Neural cell (in vitro differentiated cells): ENCODE results near the gene FAM174C.

Experiments used
- EP300 ChIP-seq: fragments of 450-650 bp; conservative IDR thresholded peaks from 2 replicates; pipeline ENCODE4 v1.6.1; 2014; ENCODE audit warnings: antibody characterized with exemption, mild to moderate bottlenecking, moderate library complexity; ENCODE audit not compliant: poor library complexity, severe bottlenecking
- EZH2 ChIP-seq: fragments of 200-600, 300-800 bp; shearing (Covaris generic), sonication (generic); IDR thresholded peaks from 2 replicates; pipeline ENCODE4 v1.6.1; 2014; ENCODE audit warnings: antibody characterized with exemption, low read length, borderline replicate concordance, mild to moderate bottlenecking; ENCODE audit not compliant: insufficient read depth, poor library complexity, severe bottlenecking
- POLR2AphosphoS5 ChIP-seq: IDR thresholded peaks from 2 replicates; pipeline ENCODE4 v1.6.1; 2012
- RAD21 ChIP-seq: fragments of 450-650 bp; conservative IDR thresholded peaks from 2 replicates; pipeline ENCODE4 v1.6.1; 2014; ENCODE audit warnings: antibody characterized with exemption, mild to moderate bottlenecking, moderate library complexity
- SMC3 ChIP-seq: fragments of 450-650 bp; conservative IDR thresholded peaks from 2 replicates; pipeline ENCODE4 v1.6.1; 2014; ENCODE audit warnings: antibody characterized with exemption, mild to moderate bottlenecking, moderate library complexity; ENCODE audit not compliant: poor library complexity
- TAF1 ChIP-seq: IDR thresholded peaks from 2 replicates; pipeline ENCODE4 v1.6.1; 2012; ENCODE audit warnings: low read depth
- TF ChIP-seq, protein P1 (sequence below): fragments of 450-650 bp; IDR thresholded peaks from 2 replicates; pipeline ENCODE4 v1.5.1; 2014; ENCODE audit warnings: antibody characterized with exemption, mild to moderate bottlenecking, moderate library complexity; ENCODE audit not compliant: poor library complexity, severe bottlenecking
- TF ChIP-seq, protein P2 (sequence below): IDR thresholded peaks from 2 replicates; pipeline ENCODE4 v1.6.1; 2012; ENCODE audit warnings: borderline replicate concordance

DNA sequence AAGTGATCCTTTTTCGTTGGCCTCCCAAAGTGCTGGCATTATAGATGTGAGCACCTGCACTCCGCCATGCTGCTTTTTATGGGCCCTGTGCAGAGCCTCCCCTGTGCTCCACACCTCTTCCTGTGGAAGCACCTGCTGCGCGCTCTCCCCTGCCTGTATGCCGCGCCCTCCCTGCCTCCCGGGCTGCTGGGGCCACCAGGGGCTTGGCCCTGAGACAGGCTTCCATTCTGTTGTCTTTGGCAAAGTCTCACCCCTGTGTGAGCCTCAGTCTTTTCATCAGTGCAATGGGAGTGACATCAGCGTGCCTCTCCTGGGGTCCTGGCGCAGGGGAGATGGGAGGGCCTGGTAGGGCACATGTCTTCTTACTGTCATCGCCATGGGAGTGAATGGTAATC is 1.3 kb downstream of the FAM174C start:
- TF ChIP-seq, protein P1, sequence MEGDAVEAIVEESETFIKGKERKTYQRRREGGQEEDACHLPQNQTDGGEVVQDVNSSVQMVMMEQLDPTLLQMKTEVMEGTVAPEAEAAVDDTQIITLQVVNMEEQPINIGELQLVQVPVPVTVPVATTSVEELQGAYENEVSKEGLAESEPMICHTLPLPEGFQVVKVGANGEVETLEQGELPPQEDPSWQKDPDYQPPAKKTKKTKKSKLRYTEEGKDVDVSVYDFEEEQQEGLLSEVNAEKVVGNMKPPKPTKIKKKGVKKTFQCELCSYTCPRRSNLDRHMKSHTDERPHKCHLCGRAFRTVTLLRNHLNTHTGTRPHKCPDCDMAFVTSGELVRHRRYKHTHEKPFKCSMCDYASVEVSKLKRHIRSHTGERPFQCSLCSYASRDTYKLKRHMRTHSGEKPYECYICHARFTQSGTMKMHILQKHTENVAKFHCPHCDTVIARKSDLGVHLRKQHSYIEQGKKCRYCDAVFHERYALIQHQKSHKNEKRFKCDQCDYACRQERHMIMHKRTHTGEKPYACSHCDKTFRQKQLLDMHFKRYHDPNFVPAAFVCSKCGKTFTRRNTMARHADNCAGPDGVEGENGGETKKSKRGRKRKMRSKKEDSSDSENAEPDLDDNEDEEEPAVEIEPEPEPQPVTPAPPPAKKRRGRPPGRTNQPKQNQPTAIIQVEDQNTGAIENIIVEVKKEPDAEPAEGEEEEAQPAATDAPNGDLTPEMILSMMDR = no peak
- TF ChIP-seq POLR2AphosphoS5 = no peak
- no peak for TF ChIP-seq EP300
- TF ChIP-seq RAD21 = no peak
- TF ChIP-seq, protein P2, sequence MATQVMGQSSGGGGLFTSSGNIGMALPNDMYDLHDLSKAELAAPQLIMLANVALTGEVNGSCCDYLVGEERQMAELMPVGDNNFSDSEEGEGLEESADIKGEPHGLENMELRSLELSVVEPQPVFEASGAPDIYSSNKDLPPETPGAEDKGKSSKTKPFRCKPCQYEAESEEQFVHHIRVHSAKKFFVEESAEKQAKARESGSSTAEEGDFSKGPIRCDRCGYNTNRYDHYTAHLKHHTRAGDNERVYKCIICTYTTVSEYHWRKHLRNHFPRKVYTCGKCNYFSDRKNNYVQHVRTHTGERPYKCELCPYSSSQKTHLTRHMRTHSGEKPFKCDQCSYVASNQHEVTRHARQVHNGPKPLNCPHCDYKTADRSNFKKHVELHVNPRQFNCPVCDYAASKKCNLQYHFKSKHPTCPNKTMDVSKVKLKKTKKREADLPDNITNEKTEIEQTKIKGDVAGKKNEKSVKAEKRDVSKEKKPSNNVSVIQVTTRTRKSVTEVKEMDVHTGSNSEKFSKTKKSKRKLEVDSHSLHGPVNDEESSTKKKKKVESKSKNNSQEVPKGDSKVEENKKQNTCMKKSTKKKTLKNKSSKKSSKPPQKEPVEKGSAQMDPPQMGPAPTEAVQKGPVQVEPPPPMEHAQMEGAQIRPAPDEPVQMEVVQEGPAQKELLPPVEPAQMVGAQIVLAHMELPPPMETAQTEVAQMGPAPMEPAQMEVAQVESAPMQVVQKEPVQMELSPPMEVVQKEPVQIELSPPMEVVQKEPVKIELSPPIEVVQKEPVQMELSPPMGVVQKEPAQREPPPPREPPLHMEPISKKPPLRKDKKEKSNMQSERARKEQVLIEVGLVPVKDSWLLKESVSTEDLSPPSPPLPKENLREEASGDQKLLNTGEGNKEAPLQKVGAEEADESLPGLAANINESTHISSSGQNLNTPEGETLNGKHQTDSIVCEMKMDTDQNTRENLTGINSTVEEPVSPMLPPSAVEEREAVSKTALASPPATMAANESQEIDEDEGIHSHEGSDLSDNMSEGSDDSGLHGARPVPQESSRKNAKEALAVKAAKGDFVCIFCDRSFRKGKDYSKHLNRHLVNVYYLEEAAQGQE = no peak
- TF ChIP-seq EZH2 = no peak
- TF ChIP-seq TAF1 = no peak
- TF ChIP-seq SMC3 = no peak
